GM10266 (cell line): ENCODE measurements around the gene SHISA5.

ENCODE experiments used
- DNase-seq: peaks from one replicate; pipeline ENCODE4 v3.0.0; 2012; ENCODE audit errors: extremely low spot score
- TF ChIP-seq, protein P1 (sequence below): IDR thresholded peaks from 2 replicates; pipeline ENCODE4 v1.5.1; 2012; ENCODE audit warnings: mild to moderate bottlenecking, low read depth; ENCODE audit not compliant: control insufficient read depth, insufficient read depth; ENCODE audit errors: missing control alignments

Gene SHISA5

DNA sequence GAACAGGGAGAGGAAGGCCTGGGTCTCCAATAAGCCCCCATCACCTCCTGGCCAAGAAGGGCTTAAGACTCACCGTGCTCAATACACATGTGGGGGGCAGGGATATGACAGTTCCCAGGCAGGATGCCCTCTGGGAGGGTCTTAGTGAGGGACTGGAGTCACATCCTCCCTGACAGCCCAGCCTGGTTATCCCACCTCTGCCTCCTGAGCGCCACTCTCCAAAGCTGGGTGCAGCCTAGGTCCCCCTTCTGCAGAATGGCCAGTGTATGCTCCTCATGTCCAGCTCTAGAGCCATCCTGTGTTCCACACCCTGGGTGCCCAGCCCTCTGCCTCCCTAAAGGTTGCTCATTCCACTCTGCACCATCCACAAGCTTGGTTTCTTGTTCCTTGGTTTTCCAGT, 1.2 kb upstream of the SHISA5 start:
- no peak for DNase-seq

DNA sequence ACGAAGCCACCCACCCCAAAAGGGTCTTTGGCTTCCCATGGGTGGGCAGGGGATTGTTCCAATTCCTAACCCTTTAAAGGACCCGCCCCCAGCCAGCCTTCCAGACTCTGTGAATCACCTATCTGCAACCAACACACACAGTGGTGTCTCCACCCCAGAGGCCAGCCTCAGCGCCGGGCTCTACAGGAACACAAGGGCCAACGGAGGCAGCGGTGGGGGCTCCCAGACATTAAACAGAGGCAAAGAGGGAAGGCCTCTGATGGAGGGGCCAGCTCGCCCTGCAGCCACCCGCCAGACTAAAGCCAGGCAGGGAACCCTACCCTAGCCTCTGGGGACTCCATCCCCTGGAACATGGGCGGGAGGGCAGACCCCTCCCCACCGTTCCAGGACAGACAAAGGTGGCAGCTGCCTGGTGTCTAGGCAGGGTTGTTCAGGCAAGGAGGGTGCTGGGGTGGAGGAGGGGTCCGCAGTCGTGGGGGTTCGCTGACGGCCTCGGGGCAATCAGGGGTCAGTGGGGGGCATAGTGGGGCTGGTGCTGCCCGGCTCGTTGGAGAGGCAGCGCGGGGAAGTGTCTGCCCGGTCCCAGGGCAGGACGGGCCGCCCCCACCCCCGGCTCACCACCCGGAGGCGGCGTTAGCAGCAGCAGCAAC, 448 bp downstream of the SHISA5 start:
- TF ChIP-seq, protein P1, sequence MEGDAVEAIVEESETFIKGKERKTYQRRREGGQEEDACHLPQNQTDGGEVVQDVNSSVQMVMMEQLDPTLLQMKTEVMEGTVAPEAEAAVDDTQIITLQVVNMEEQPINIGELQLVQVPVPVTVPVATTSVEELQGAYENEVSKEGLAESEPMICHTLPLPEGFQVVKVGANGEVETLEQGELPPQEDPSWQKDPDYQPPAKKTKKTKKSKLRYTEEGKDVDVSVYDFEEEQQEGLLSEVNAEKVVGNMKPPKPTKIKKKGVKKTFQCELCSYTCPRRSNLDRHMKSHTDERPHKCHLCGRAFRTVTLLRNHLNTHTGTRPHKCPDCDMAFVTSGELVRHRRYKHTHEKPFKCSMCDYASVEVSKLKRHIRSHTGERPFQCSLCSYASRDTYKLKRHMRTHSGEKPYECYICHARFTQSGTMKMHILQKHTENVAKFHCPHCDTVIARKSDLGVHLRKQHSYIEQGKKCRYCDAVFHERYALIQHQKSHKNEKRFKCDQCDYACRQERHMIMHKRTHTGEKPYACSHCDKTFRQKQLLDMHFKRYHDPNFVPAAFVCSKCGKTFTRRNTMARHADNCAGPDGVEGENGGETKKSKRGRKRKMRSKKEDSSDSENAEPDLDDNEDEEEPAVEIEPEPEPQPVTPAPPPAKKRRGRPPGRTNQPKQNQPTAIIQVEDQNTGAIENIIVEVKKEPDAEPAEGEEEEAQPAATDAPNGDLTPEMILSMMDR: no peak
- no peak for DNase-seq

More for the DNA sequence above, 1.2 kb upstream of the SHISA5 start:
- TF ChIP-seq, protein P1: no peak

DNA sequence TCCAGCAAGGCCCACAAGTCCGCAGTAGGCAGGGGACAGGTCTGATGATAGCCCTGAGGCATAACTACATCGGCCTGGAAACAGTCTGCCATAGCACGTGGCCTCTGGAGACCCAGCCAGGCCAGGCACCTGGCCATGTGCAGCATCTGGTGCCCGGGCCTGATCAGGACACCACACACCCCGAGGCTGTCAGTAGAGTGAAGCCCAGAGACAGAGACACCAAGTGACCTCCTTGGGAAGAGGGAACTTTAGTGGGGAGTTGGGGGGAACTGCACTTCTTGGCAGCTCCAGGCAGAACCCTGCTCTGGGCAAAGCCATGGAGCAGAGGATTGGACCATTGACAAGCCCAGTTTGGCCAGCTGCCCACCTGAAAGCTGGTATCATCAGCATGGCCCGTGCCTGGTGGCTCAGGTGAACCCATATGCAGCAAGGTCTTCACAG, 1.2 kb downstream of the SHISA5 start:
- DNase-seq: no peak

DNA sequence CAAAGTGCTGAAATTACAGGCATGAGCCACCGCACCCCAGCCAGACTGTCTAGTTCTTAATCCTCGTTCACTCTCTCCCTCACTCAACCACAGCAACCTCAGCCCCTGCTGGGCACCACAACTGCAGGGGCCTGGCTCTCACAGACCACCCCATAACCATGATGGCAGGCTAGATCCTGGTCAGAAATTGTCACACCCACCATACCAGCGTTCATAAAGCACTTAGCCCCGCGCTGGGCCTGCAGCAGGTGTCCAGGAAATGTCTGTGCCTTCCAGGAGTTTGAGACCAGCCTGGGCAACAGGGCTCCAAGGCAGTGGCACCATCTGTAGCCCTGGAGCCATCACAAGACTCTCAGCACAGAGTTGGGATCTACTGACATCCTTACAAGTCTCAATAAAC, 1.9 kb downstream of the SHISA5 start:
- no peak for DNase-seq
- TF ChIP-seq, protein P1: no peak

More for the DNA sequence above, 1.2 kb downstream of the SHISA5 start:
- TF ChIP-seq, protein P1: no peak

DNA sequence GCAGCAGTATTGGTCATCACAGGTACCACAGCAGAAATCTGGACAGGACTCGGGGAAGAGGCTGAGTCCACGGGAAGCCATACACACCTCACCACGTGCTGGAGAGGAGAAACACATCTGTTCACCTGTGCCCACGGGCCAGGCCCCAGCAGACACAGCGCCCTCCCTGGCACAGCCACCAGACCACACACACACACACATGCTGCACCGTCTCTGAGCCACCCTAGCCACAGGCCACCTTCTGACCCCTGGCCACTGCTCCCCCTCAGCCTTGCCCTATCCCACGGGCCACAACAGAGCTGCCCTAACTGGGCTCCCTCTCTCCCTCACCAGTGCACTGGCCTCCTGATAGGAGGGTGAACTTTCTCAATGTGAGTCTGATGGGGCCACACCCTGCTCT, 2.8 kb downstream of the SHISA5 start:
- TF ChIP-seq, protein P1: no peak
- no peak for DNase-seq

DNA sequence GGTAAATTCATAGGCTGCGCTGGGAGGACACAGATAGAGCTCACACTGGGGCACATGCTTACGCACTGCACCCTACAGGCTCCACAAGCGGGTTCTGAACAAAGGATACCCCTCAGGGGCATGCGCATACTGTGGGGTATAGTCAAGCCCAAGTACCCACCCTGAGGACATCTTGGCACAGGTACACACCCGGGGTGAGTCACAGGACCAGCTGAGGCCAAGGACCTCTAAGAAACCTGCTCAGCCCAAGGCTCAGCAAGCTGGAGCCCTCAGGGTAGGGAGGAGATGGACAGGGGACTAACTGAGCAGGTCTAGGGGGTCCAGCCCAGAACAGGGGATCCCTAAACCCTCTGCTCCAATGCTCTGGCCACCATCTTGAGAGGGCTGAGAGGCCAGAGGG, 3.3 kb downstream of the SHISA5 start:
- TF ChIP-seq, protein P1: no peak
- DNase-seq: no peak

DNA sequence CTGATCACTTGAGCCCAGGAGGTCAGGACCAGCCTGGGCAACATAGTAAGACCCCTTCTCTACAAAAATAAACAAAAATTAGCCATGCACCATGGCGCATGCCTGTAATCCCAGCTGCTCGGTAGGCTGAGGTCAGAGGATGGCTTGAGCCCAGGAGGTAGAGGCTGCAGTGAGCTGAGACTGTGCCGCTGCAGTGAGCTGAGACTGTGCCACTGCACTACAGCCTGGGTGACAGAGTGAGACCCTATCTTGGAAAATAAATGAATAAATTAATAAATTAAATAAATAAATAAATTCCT, 10.8 kb downstream of the SHISA5 start:
- TF ChIP-seq, protein P1: no peak
- no peak for DNase-seq
